ENCODE data around the gene KCNJ10.

GRCh38 chr1:159961636-159962035 is 108.3 kb downstream of the KCNJ10 start:
- no peak for TF ChIP-seq CTCF (IDR thresholded peaks at IDR 0.05; ENCODE audit: poor library complexity)
- no peak for TF ChIP-seq EZH2phosphoT487 (IDR thresholded peaks at IDR 0.05; ENCODE audit: low read depth, severe bottlenecking, unreplicated experiment)
